Measurements from ENCODE around the gene KDM5A.

DNA sequence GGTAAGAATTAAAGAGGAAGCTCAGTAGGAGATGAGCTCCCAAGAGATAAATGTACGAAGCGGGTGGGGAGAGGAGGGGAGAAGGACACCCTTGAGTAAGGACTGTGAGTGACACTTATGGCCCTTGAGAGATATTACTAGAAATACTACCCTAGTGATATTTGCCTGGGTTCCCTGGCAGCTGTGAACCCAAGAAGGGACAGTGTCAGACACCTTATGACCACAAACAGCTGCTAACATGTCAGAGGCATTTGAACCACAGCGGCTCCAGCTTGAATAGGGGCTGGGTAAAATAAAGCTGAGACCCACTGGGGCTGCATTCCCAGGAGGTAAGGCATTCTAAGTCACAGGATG, 155.5 kb downstream of the KDM5A start:
- TF ChIP-seq, protein P1, sequence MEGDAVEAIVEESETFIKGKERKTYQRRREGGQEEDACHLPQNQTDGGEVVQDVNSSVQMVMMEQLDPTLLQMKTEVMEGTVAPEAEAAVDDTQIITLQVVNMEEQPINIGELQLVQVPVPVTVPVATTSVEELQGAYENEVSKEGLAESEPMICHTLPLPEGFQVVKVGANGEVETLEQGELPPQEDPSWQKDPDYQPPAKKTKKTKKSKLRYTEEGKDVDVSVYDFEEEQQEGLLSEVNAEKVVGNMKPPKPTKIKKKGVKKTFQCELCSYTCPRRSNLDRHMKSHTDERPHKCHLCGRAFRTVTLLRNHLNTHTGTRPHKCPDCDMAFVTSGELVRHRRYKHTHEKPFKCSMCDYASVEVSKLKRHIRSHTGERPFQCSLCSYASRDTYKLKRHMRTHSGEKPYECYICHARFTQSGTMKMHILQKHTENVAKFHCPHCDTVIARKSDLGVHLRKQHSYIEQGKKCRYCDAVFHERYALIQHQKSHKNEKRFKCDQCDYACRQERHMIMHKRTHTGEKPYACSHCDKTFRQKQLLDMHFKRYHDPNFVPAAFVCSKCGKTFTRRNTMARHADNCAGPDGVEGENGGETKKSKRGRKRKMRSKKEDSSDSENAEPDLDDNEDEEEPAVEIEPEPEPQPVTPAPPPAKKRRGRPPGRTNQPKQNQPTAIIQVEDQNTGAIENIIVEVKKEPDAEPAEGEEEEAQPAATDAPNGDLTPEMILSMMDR (optimal IDR thresholded peaks at IDR 0.05 in 1 of 3, IDR thresholded peaks at IDR 0.05 in 1 of 3, conservative IDR thresholded peaks at IDR 0.05 in 1 of 3; ENCODE audit: extremely low read depth in 1 of 3, insufficient read depth in 2 of 3, low read length in 3 of 3): no peak
- TF ChIP-seq EZH2 (IDR thresholded peaks at IDR 0.05; ENCODE audit: low read length): no peak

Data from keratinocyte (primary cell).